HepG2 (cell line): ENCODE measurements around the gene HEY2. TPM values are rescaled to one million over a fixed set of nuclear protein-coding genes. Genes with fewer than 3 reads are reported as not detected.
A peak's percentile ranks its signal among the peaks of the same experiment; 100 is the strongest.

Experiments
- DPF2 ChIP-seq: sonication (generic); formaldehyde crosslinking; IDR thresholded peaks from 2 replicates; pipeline ENCODE4 v1.4.0; 2020; ENCODE audit warnings: mild to moderate bottlenecking, low read depth, missing genetic modification reagents, borderline replicate concordance
- KLF12 ChIP-seq: sonication (generic); formaldehyde crosslinking; IDR thresholded peaks from 2 replicates; pipeline ENCODE4 v1.4.0; 2020; ENCODE audit warnings: missing genetic modification reagents, borderline replicate concordance
- NFYC ChIP-seq: IDR thresholded peaks from 2 replicates; pipeline ENCODE4 v1.6.1; 2016; ENCODE audit warnings: missing genetic modification reagents, missing compliant biosample characterization
- PHB2 ChIP-seq: fragments of 450-650 bp; IDR thresholded peaks from 2 replicates; pipeline ENCODE4 v1.6.1; 2018; ENCODE audit not compliant: partially characterized antibody
- PHF8 ChIP-seq: sonication (generic); formaldehyde crosslinking; IDR thresholded peaks from 2 replicates; pipeline ENCODE4 v1.5.0; 2020; ENCODE audit warnings: missing genetic modification reagents
- SMAD9 ChIP-seq: sonication (generic); formaldehyde crosslinking; IDR thresholded peaks from 2 replicates; pipeline ENCODE4 v1.5.1; 2020; ENCODE audit warnings: mild to moderate bottlenecking, missing genetic modification reagents
- STAT5B ChIP-seq: sonication (generic); formaldehyde crosslinking; IDR thresholded peaks from 2 replicates; pipeline ENCODE4 v1.4.0; 2020; ENCODE audit warnings: missing genetic modification reagents
- ZFX ChIP-seq: sonication (generic); formaldehyde crosslinking; IDR thresholded peaks from 2 replicates; pipeline ENCODE4 v1.4.0; 2020; ENCODE audit warnings: mild to moderate bottlenecking, low read depth, missing genetic modification reagents, moderate library complexity
- ZNF652 ChIP-seq: IDR thresholded peaks from 2 replicates; pipeline ENCODE4 v1.6.1; 2016; ENCODE audit warnings: low read depth, borderline replicate concordance
- ZNF724P ChIP-seq: sonication (generic); formaldehyde crosslinking; IDR thresholded peaks from 2 replicates; pipeline ENCODE4 v1.8.0; 2022; ENCODE audit warnings: missing genetic modification reagents, borderline replicate concordance
- polyA plus RNA-seq, 8 experiments: library from polyadenylated mRNA; depleted of rRNA in 3 of 8; stranded (reverse) in 7 of 8; unstranded in 1 of 8; fragments of >200 nt; fragmentation: Illumina TruSeq in 4 of 8; extraction: Trizol in 4 of 8; gene quantifications; 2 replicates each; pipeline versions ENCODE4 v1.2.1 to v1.2.3, GENCODE V29; 2011 to 2016; ENCODE audit warnings: low read depth in 4 of 8, missing spikeins in 1 of 8, mixed read lengths in 1 of 8; ENCODE audit not compliant: insufficient read depth in 1 of 8
- total RNA-seq, 5 experiments: library from RNA; depleted of rRNA; stranded (reverse); fragments of >200 nt; fragmentation: Illumina TruSeq; extraction: Trizol; gene quantifications; 2 replicates each; pipeline ENCODE4 v1.2.3, GENCODE V29; 2016; ENCODE audit warnings: low read depth in 1 of 5
- TF ChIP-seq, protein P1 (sequence below): sonication (generic); formaldehyde crosslinking; IDR thresholded peaks from 2 replicates; pipeline ENCODE4 v1.4.0; 2020; ENCODE audit warnings: missing genetic modification reagents, borderline replicate concordance
- TF ChIP-seq, protein P2 (sequence below): sonication (generic); formaldehyde crosslinking; IDR thresholded peaks from 2 replicates; pipeline ENCODE4 v1.5.1; 2020; ENCODE audit warnings: mild to moderate bottlenecking, missing genetic modification reagents, borderline replicate concordance
- TF ChIP-seq, protein P3 (sequence below): sonication (generic); formaldehyde crosslinking; IDR thresholded peaks from 2 replicates; pipeline ENCODE4 v1.5.0; 2020; ENCODE audit warnings: mild to moderate bottlenecking, missing genetic modification reagents
- TF ChIP-seq, protein P4 (sequence below): sonication (generic); formaldehyde crosslinking; IDR thresholded peaks from 2 replicates; pipeline ENCODE4 v1.9.0; 2021; ENCODE audit warnings: missing genetic modification reagents, mild to moderate bottlenecking, borderline replicate concordance
- TF ChIP-seq, protein P5 (sequence below): sonication (generic); formaldehyde crosslinking; IDR thresholded peaks from 2 replicates; pipeline ENCODE4 v1.5.0; 2020; ENCODE audit warnings: mild to moderate bottlenecking, low read depth, missing genetic modification reagents, borderline replicate concordance
- TF ChIP-seq, protein P6 (sequence below): sonication (generic); formaldehyde crosslinking; IDR thresholded peaks from 2 replicates; pipeline ENCODE4 v1.5.1; 2020; ENCODE audit warnings: missing genetic modification reagents, mild to moderate bottlenecking, borderline replicate concordance

The HEY2 gene
- total and polyA plus RNA-seq, 2 of the 13 experiments (the other 11 are each of a cell fraction or from before 2014, with no cell fraction given) = 0.04 TPM

DNA sequence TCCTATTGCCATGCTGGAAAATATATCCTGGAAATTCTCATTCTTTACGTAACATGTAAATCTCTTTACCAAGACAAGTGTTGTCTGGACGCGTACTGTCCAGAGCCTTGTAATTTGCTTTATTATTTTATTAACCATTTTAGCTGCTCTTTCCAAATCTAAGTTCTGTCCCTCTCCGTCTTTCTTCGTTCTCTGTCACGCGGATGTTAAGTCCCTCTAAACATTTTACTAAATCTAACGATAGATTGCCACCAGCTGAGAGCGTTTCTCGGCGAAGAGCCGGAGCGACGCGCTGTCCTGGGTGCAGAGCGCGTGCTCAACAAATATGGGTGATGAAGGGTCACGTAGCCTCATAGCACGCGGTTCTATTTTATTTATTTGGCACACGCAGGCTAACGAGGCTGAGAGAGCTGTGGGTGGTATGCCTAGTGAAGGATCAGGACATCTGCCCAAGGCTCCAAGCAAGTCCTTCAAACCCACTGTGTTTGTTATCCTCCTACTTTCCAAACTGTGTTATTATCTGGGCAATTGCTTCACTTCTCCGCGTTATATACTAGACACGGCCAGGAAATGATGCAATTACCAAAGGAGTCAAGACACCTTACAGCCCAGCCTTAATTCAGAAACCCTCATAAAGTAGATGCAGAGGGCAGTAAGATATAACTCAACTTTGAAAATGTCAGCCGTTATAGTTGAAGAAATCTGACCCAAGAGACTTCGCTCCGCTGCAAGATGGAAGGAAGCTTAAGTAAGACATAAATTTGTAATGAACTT lies 31.3 kb downstream of the HEY2 start (continued):
- TF ChIP-seq STAT5B (CRISPR knock-in tag) = no peak
- no peak for TF ChIP-seq PHB2
- TF ChIP-seq ZNF652 = no peak
- TF ChIP-seq, protein P1, sequence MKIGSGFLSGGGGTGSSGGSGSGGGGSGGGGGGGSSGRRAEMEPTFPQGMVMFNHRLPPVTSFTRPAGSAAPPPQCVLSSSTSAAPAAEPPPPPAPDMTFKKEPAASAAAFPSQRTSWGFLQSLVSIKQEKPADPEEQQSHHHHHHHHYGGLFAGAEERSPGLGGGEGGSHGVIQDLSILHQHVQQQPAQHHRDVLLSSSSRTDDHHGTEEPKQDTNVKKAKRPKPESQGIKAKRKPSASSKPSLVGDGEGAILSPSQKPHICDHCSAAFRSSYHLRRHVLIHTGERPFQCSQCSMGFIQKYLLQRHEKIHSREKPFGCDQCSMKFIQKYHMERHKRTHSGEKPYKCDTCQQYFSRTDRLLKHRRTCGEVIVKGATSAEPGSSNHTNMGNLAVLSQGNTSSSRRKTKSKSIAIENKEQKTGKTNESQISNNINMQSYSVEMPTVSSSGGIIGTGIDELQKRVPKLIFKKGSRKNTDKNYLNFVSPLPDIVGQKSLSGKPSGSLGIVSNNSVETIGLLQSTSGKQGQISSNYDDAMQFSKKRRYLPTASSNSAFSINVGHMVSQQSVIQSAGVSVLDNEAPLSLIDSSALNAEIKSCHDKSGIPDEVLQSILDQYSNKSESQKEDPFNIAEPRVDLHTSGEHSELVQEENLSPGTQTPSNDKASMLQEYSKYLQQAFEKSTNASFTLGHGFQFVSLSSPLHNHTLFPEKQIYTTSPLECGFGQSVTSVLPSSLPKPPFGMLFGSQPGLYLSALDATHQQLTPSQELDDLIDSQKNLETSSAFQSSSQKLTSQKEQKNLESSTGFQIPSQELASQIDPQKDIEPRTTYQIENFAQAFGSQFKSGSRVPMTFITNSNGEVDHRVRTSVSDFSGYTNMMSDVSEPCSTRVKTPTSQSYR (CRISPR knock-in tag) = no peak; the same call in 1 of the 2 replicates
- TF ChIP-seq, protein P2, sequence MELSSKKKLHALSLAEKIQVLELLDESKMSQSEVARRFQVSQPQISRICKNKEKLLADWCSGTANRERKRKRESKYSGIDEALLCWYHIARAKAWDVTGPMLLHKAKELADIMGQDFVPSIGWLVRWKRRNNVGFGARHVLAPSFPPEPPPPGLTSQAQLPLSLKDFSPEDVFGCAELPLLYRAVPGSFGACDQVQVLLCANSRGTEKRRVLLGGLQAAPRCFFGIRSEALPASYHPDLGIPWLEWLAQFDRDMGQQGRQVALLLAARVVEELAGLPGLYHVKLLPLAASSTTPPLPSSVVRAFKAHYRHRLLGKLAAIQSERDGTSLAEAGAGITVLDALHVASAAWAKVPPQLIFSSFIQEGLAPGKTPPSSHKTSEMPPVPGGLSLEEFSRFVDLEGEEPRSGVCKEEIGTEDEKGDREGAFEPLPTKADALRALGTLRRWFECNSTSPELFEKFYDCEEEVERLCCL = no peak
- TF ChIP-seq, protein P3, sequence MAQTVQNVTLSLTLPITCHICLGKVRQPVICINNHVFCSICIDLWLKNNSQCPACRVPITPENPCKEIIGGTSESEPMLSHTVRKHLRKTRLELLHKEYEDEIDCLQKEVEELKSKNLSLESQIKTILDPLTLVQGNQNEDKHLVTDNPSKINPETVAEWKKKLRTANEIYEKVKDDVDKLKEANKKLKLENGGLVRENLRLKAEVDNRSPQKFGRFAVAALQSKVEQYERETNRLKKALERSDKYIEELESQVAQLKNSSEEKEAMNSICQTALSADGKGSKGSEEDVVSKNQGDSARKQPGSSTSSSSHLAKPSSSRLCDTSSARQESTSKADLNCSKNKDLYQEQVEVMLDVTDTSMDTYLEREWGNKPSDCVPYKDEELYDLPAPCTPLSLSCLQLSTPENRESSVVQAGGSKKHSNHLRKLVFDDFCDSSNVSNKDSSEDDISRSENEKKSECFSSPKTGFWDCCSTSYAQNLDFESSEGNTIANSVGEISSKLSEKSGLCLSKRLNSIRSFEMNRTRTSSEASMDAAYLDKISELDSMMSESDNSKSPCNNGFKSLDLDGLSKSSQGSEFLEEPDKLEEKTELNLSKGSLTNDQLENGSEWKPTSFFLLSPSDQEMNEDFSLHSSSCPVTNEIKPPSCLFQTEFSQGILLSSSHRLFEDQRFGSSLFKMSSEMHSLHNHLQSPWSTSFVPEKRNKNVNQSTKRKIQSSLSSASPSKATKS (CRISPR knock-in tag) = 0 out of 2 replicates have a peak, but pooled peaks have one; percentile 53
- TF ChIP-seq, protein P4, sequence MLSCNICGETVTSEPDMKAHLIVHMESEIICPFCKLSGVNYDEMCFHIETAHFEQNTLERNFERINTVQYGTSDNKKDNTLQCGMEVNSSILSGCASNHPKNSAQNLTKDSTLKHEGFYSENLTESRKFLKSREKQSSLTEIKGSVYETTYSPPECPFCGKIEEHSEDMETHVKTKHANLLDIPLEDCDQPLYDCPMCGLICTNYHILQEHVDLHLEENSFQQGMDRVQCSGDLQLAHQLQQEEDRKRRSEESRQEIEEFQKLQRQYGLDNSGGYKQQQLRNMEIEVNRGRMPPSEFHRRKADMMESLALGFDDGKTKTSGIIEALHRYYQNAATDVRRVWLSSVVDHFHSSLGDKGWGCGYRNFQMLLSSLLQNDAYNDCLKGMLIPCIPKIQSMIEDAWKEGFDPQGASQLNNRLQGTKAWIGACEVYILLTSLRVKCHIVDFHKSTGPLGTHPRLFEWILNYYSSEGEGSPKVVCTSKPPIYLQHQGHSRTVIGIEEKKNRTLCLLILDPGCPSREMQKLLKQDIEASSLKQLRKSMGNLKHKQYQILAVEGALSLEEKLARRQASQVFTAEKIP (CRISPR knock-in tag) = no peak
- TF ChIP-seq KLF12 (CRISPR knock-in tag) = peak; percentile 17; the same call in 1 of the 2 replicates
- TF ChIP-seq, protein P5, sequence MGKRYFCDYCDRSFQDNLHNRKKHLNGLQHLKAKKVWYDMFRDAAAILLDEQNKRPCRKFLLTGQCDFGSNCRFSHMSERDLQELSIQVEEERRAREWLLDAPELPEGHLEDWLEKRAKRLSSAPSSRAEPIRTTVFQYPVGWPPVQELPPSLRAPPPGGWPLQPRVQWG (CRISPR knock-in tag) = no peak
- peak; percentile 73 for TF ChIP-seq PHF8 (CRISPR knock-in tag)
- peak; percentile 1; the same call in 1 of the 2 replicates for TF ChIP-seq NFYC (CRISPR knock-in tag)
- TF ChIP-seq DPF2 (CRISPR knock-in tag) = no peak
- TF ChIP-seq SMAD9 (CRISPR knock-in tag) = 0 out of 2 replicates have a peak, but pooled peaks have one; percentile 16
- TF ChIP-seq ZNF724P (CRISPR knock-in tag) = peak; percentile 92
- TF ChIP-seq, protein P6, sequence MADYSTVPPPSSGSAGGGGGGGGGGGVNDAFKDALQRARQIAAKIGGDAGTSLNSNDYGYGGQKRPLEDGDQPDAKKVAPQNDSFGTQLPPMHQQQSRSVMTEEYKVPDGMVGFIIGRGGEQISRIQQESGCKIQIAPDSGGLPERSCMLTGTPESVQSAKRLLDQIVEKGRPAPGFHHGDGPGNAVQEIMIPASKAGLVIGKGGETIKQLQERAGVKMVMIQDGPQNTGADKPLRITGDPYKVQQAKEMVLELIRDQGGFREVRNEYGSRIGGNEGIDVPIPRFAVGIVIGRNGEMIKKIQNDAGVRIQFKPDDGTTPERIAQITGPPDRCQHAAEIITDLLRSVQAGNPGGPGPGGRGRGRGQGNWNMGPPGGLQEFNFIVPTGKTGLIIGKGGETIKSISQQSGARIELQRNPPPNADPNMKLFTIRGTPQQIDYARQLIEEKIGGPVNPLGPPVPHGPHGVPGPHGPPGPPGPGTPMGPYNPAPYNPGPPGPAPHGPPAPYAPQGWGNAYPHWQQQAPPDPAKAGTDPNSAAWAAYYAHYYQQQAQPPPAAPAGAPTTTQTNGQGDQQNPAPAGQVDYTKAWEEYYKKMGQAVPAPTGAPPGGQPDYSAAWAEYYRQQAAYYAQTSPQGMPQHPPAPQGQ (CRISPR knock-in tag) = no peak
- peak; percentile 59; the same call in 1 of the 2 replicates for TF ChIP-seq ZFX (CRISPR knock-in tag)
